ENCODE measurements around the gene ARL8A. TPM values are rescaled to one million over a fixed set of nuclear protein-coding genes. Genes with fewer than 3 reads are reported as not detected.
A peak's percentile ranks its signal among the peaks of the same experiment; 100 is the strongest.

ARL8A gene
- total RNA-seq, 4 donors from 2014 or later, result 21.2 to 31.3 (median 23.1) TPM

DNA sequence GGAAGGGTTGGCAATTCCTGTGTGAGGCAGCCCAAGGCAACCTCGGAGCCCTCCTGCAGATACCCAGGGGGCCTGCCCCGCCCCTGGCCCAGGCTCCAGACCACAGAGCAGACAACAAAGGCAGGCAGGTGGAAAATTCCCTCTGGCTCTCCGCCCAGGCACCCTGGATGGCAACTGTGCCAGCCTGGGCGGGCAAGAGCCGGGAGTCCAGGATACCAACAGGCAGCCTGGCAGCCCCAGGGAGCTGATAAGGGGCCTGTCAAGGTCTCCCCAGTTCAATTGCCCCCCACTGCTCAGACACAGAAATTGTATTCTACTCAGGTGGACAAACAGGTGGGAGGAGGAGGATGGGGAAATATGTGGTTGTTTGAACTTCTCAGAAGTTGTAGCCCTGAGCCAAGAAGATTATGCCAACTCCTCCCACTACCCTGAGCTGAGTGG, 37.2 kb downstream of the ARL8A start:
- intact Hi-C loops (cut with DNase I), result no loop called here
- H3K27ac ChIP-seq, result peak overlapping the region; percentile 64 to 80 (median 70)

DNA sequence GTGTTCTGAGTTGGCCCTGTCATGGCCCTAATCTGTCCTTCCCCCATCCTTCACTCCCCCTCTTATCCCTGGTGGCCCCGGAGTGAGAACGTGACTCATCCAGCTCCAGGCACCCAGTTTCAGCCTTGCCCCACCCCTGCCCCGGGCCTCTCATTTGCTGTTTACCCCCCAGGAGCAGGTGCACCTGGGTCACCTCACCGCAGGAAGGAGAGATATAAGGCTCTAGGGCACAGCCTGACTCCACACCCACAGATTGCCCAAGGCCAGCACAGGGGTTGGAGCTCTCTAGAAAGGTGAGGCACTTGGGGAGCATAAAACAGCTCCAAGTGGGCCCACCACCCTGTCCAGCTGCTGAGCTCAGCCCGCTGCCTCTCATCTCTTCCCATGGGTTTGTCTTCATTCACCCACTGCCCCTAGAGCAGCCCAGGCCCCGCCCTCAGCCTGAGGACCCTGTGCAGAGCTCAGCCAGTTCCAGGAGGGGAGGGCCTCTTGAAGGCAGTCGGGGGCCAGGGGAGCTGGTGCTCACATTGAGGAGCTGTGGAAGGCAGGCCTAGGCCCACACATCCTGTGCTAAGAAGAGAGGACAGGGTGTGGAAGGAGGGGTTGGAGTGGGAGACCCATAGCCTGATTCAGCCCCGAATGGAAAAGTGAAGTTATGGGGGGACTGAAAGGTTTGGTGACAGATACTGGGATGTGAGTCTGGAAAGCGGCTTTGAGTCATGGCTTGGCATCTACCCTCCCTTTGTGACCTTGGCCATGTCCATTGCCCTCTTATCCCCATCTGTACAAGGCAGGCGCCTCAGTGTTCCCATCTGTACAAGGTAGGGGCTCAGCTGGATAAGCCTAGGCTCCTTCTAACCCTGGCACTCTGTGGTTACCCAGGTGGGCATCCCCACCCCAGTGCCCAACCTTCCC, 37.9 kb downstream of the ARL8A start:
- TF ChIP-seq POLR2A (IDR thresholded peaks at IDR 0.05), result no peak
- TF ChIP-seq, protein P1, sequence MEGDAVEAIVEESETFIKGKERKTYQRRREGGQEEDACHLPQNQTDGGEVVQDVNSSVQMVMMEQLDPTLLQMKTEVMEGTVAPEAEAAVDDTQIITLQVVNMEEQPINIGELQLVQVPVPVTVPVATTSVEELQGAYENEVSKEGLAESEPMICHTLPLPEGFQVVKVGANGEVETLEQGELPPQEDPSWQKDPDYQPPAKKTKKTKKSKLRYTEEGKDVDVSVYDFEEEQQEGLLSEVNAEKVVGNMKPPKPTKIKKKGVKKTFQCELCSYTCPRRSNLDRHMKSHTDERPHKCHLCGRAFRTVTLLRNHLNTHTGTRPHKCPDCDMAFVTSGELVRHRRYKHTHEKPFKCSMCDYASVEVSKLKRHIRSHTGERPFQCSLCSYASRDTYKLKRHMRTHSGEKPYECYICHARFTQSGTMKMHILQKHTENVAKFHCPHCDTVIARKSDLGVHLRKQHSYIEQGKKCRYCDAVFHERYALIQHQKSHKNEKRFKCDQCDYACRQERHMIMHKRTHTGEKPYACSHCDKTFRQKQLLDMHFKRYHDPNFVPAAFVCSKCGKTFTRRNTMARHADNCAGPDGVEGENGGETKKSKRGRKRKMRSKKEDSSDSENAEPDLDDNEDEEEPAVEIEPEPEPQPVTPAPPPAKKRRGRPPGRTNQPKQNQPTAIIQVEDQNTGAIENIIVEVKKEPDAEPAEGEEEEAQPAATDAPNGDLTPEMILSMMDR (IDR thresholded peaks at IDR 0.05), result no peak
- Histone ChIP-seq H3K27ac (peak overlapping the region; percentile 64 to 80 (median 70)), H3K27me3 (no peaks in the 10 kb centered on the region), H3K9me3 (no peaks in the 10 kb centered on the region), H3K36me3 (no peaks in the 10 kb centered on the region), H3K4me3 (no peak overlapping the region), H3K4me1 (peaks cover 16 to 68% (median 25%) of the 10 kb centered on the region in 3 donors)
- intact Hi-C loops (cut with DNase I), result no loop called here
- DNase-seq, result no peak
- WGBS, 2 donors, result 45 to 48% methylated on average over 5 to 7 of the region's 10 CpGs

More for the DNA sequence above, 37.2 kb downstream of the ARL8A start:
- no peaks in the 10 kb centered on the region for H3K36me3 ChIP-seq
- H3K27me3 ChIP-seq, result no peaks in the 10 kb centered on the region
- WGBS, 2 donors, result no CpG with 5 or more reads among the region's 5 CpGs
- H3K9me3 ChIP-seq, result no peaks in the 10 kb centered on the region
- no peak overlapping the region for H3K4me3 ChIP-seq
- DNase-seq, result no peak
- TF ChIP-seq, protein P1 (IDR thresholded peaks at IDR 0.05), result no peak
- no peak for TF ChIP-seq POLR2A (IDR thresholded peaks at IDR 0.05)
- peaks cover 16 to 62% (median 25%) of the 10 kb centered on the region in 3 donors for H3K4me1 ChIP-seq

DNA sequence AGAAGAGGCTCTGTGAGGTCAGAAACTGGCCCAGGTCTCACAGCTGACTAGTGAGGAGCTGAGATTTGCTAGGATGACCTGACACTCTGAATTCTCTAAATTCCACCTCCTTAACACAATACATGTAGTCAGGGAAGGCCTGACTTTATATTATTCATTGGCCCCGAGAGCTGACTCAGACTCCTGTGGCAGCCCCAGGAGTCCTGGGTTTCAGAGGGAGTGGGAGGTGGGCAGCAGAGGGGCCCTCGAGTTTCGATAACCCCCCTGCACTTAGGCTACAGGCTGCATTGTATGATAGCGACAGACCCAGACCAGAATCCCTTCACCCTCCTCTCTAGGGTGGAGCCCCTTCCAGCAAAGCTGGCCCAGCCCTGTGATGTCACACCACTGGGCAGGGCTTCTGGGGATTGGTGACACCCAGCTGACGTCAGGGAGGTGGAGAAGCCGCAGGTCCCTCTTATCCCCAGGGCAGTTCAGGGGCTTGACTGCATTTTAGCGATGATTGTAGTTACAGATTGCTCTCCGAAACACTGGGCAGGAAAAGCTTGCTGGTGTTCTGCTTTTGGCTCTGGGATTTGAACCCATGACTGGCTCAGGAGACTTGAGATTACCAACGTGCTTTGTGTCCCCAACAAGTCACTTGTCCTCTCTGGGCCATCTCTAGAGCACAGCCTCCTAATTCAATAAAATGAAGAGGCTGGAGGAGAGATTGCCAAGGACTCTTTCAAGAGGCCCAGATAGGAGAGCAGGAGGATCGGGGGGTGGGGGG, 38.8 kb downstream of the ARL8A start:
- Histone ChIP-seq H3K4me1 (peaks cover 16 to 74% (median 25%) of the 10 kb centered on the region in 3 donors), H3K9me3 (no peaks in the 10 kb centered on the region), H3K36me3 (no peaks in the 10 kb centered on the region), H3K27ac (peak overlapping the region; percentile 64 to 80 (median 69)), H3K4me3 (no peak overlapping the region), H3K27me3 (no peaks in the 10 kb centered on the region)
- intact Hi-C loops (cut with DNase I), result no loop called here
- 50 to 61% methylated on average over 1 to 7 of the region's 10 CpGs for WGBS, 2 donors
- no peak for DNase-seq
- TF ChIP-seq POLR2A (IDR thresholded peaks at IDR 0.05), result no peak
- TF ChIP-seq, protein P1 (IDR thresholded peaks at IDR 0.05), result no peak

DNA sequence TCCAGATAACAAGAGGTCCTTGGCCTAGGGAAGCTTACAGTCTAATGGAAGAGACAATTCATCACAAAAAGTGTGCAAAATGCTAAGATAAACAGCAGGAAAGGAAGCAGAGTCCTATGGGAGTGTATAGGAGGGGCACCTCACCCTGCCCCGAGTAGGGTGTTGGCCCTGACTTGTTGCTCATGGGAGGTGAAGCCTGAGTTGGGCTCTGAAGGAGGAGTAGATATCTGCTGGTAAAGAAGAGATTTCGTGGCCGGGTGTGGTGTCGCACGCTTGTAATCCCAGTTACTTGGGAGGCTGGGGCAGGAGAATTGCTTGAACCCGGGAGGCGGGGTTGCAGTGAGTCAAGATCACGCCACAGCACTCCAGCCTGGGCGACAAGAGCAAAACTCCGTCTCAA, 40.5 kb downstream of the ARL8A start:
- DNase-seq, result no peak
- no peaks in the 10 kb centered on the region for H3K27me3 ChIP-seq
- H3K4me1 ChIP-seq, result peaks cover 15 to 70% (median 25%) of the 10 kb centered on the region in 3 donors
- WGBS, 2 donors, result 60 to 69% methylated on average over 9 to 10 of the region's 10 CpGs
- intact Hi-C loops (cut with DNase I), result no loop called here
- no peak overlapping the region for H3K4me3 ChIP-seq
- no peaks in the 10 kb centered on the region for H3K36me3 ChIP-seq
- TF ChIP-seq POLR2A (IDR thresholded peaks at IDR 0.05), result no peak
- TF ChIP-seq, protein P1 (IDR thresholded peaks at IDR 0.05), result no peak
- no peaks in the 10 kb centered on the region for H3K9me3 ChIP-seq
- H3K27ac ChIP-seq, result peak overlapping the region; percentile 14 to 50 (median 45)

Measured in esophagus squamous epithelium (tissue), 5 donors.